ENCODE measurements around the gene PLEKHA8.

PLEKHA8 gene

GRCh38 chr7:30149640-30150272 lies 121.5 kb downstream of the PLEKHA8 start:
- H3K27ac ChIP-seq, result no peak overlapping the region
- TF ChIP-seq CTCF (conservative IDR thresholded peaks at IDR 0.05), result no peak

- no peak for TF ChIP-seq CTCF (conservative IDR thresholded peaks at IDR 0.05)
- H3K27ac ChIP-seq, result no peak overlapping the region
Measured at GRCh38 chr7:30150711-30151110, 122.5 kb downstream of the PLEKHA8 start.

GRCh38 chr7:30154111-30154587 lies 125.9 kb downstream of the PLEKHA8 start:
- no peak overlapping the region for H3K27ac ChIP-seq
- TF ChIP-seq CTCF (conservative IDR thresholded peaks at IDR 0.05), result no peak

GRCh38 chr7:30155481-30155880 lies 127.3 kb downstream of the PLEKHA8 start:
- no peak for TF ChIP-seq CTCF (conservative IDR thresholded peaks at IDR 0.05)
- no peak overlapping the region for H3K27ac ChIP-seq

GRCh38 chr7:30157204-30157603 lies 129.0 kb downstream of the PLEKHA8 start:
- H3K27ac ChIP-seq, result no peak overlapping the region
- no peak for TF ChIP-seq CTCF (conservative IDR thresholded peaks at IDR 0.05)

- H3K27ac ChIP-seq, result no peak overlapping the region
- no peak for TF ChIP-seq CTCF (conservative IDR thresholded peaks at IDR 0.05)
Measured at GRCh38 chr7:30159163-30159562, 131.0 kb downstream of the PLEKHA8 start.

GRCh38 chr7:30159698-30160143 lies 131.5 kb downstream of the PLEKHA8 start:
- peak; percentile 38 for TF ChIP-seq CTCF (conservative IDR thresholded peaks at IDR 0.05)
- no peak overlapping the region for H3K27ac ChIP-seq

Data from VCaP (cell line).